NB4 (cell line): ENCODE results near the gene PPP1CC.

Experiments
- CTCF ChIP-seq: IDR thresholded peaks from one replicate; pipeline ENCODE4 v1.5.1; 2012; ENCODE audit warnings: low read depth, low read length
- MAX ChIP-seq: IDR thresholded peaks from 2 replicates; pipeline ENCODE4 v1.6.1; 2011; ENCODE audit warnings: low read depth, low read length
- POLR2A ChIP-seq: IDR thresholded peaks from 2 replicates; pipeline ENCODE4 v1.6.1; 2011; ENCODE audit warnings: mild to moderate bottlenecking; ENCODE audit not compliant: insufficient read length; ENCODE audit errors: extremely low read depth

- no peak for TF ChIP-seq CTCF
- TF ChIP-seq POLR2A: no peak
- TF ChIP-seq MAX: no peak
Observed at GRCh38 chr12:110758922-110759321, 16.2 kb upstream of the PPP1CC start.
